Measurements from ENCODE around the gene KCTD2. TPM values are rescaled to one million over a fixed set of nuclear protein-coding genes. Genes with fewer than 3 reads are reported as not detected.
A peak's percentile ranks its signal among the peaks of the same experiment; 100 is the strongest.

The KCTD2 gene
- total RNA-seq, 1 donor from 2014 or later = 43.2 TPM

- intact Hi-C loops (cut with DNase I) = no loop called here
- DNase-seq (ENCODE audit: low spot score) = peak; percentile 82
Observed at GRCh38 chr17:75088465-75089417, 41.7 kb downstream of the KCTD2 start.

GRCh38 chr17:75090871-75091854, 44.1 kb downstream of the KCTD2 start:
- DNase-seq (ENCODE audit: low spot score) = no peak
- intact Hi-C loops (cut with DNase I) = no loop called here

GRCh38 chr17:75091855-75092327, 44.9 kb downstream of the KCTD2 start:
- DNase-seq (ENCODE audit: low spot score) = no peak
- intact Hi-C loops (cut with DNase I) = no loop called here

GRCh38 chr17:75093548-75094158, 46.6 kb downstream of the KCTD2 start:
- intact Hi-C loops (cut with DNase I) = no loop called here
- no peak for DNase-seq (ENCODE audit: low spot score)

GRCh38 chr17:75094871-75095399, 47.9 kb downstream of the KCTD2 start:
- intact Hi-C loops (cut with DNase I) = no loop called here

GRCh38 chr17:75096082-75096625, 49.1 kb downstream of the KCTD2 start:
- DNase-seq (ENCODE audit: low spot score) = peak; percentile 91
- intact Hi-C loops (cut with DNase I) = no loop called here

More at GRCh38 chr17:75094871-75095399, 47.9 kb downstream of the KCTD2 start:
- no peak for DNase-seq (ENCODE audit: low spot score)

- intact Hi-C loops (cut with DNase I) = no loop called here
- DNase-seq (ENCODE audit: low spot score) = no peak
Observed at GRCh38 chr17:75097865-75098264, 50.8 kb downstream of the KCTD2 start.

- DNase-seq (ENCODE audit: low spot score) = no peak
- intact Hi-C loops (cut with DNase I) = no loop called here
Observed at GRCh38 chr17:75098861-75099260, 51.8 kb downstream of the KCTD2 start.

- intact Hi-C loops (cut with DNase I) = no loop called here
- DNase-seq (ENCODE audit: low spot score) = no peak
Observed at GRCh38 chr17:75099881-75100595, 53.0 kb downstream of the KCTD2 start.

GRCh38 chr17:75102385-75102821, 55.4 kb downstream of the KCTD2 start:
- intact Hi-C loops (cut with DNase I) = no loop called here

GRCh38 chr17:75103601-75104554, 56.9 kb downstream of the KCTD2 start:
- intact Hi-C loops (cut with DNase I) = no loop called here
- DNase-seq (ENCODE audit: low spot score) = no peak

More at GRCh38 chr17:75102385-75102821, 55.4 kb downstream of the KCTD2 start:
- no peak for DNase-seq (ENCODE audit: low spot score)

GRCh38 chr17:75105126-75106080, 58.4 kb downstream of the KCTD2 start:
- no peak for DNase-seq (ENCODE audit: low spot score)
- intact Hi-C loops (cut with DNase I) = no loop called here

GRCh38 chr17:75108193-75108592, 61.2 kb downstream of the KCTD2 start:
- intact Hi-C loops (cut with DNase I) = no loop called here
- DNase-seq (ENCODE audit: low spot score) = no peak

- no peak for DNase-seq (ENCODE audit: low spot score)
- intact Hi-C loops (cut with DNase I) = no loop called here
Observed at GRCh38 chr17:75109046-75109406, 62.0 kb downstream of the KCTD2 start.

- DNase-seq (ENCODE audit: low spot score) = peak; percentile 97
Observed at GRCh38 chr17:75109407-75110233, 62.6 kb downstream of the KCTD2 start, which contains the start of gene ARMC7. Gene ARMC7 (plus strand): TSS chr17:75109969. CDS start chr17:75110289, 320 bp downstream.

More at GRCh38 chr17:75109407-75110233, 62.6 kb downstream of the KCTD2 start, which contains the start of gene ARMC7:
- intact Hi-C loops (cut with DNase I) = loop anchor here (5.0 kb wide), 2 partner anchors 43 to 147 kb away; partner anchors contain the start of gene JPT1

Measured in cardiac septum (tissue), 1 donor.